ENCODE results near the gene EXOSC7. TPM values are rescaled to one million over a fixed set of nuclear protein-coding genes. Genes with fewer than 3 reads are reported as not detected.

EXOSC7 gene
- total and polyA plus RNA-seq, 2 donors (not counting 1 experiment from before 2014, with no cell fraction given): 25.5 to 40.0 TPM

GRCh38 chr3:45000823-45001222, 24.8 kb downstream of the EXOSC7 start:
- H4K20me1 ChIP-seq (ENCODE audit: control insufficient read depth, insufficient read depth, low read length, poor library complexity, severe bottlenecking): no peaks in the 10 kb centered on the region
- no peaks in the 10 kb centered on the region for H3K9me3 Mint-ChIP-seq (ENCODE audit: insufficient read depth)
- no peaks in the 10 kb centered on the region for H3K27me3 Mint-ChIP-seq
- H3K27ac Mint-ChIP-seq: no peak overlapping the region
- ChIA-PET POLR2A (no interaction called here), CTCF (no interaction called here)
- no peak overlapping the region for H3K27ac ChIP-seq (ENCODE audit: low read length in 2 of 2)
- no peak for ATAC-seq (ENCODE audit: low read depth)
- no peak overlapping the region for H3K4me3 Mint-ChIP-seq
- H2AFZ ChIP-seq (ENCODE audit: insufficient read depth, low read depth, low read length, poor library complexity, severe bottlenecking): no peak overlapping the region
- no peak overlapping the region for H3K9ac ChIP-seq (ENCODE audit: low read length)
- H3K79me2 ChIP-seq (ENCODE audit: control insufficient read depth, insufficient read depth, low read length): no peaks in the 10 kb centered on the region
- peaks cover 0 to 3% of the 10 kb centered on the region in 2 donors for H3K4me1 ChIP-seq (ENCODE audit: control insufficient read depth in 2 of 2, insufficient read depth in 2 of 2, low read length in 2 of 2)
- H3K4me1 Mint-ChIP-seq: no peaks in the 10 kb centered on the region
- intact Hi-C loops (cut with micrococcal nuclease): no loop called here
- peaks cover 11 to 63% of the 10 kb centered on the region in 2 experiments for H3K36me3 ChIP-seq (replicated peaks in 1 of 2; ENCODE audit: control extremely low read depth in 1 of 2, control insufficient read depth in 1 of 2, extremely low read depth in 1 of 2, insufficient read depth in 2 of 2, low read length in 1 of 2)
- TF ChIP-seq EZH2 (IDR thresholded peaks at IDR 0.05; ENCODE audit: borderline replicate concordance, insufficient read depth, low read depth, low read length, poor library complexity, severe bottlenecking) (no peak), CTCF (IDR thresholded peaks at IDR 0.05) (no peak)
- no peaks in the 10 kb centered on the region for H3K27me3 ChIP-seq (replicated peaks in 1 of 4; ENCODE audit: control extremely low read depth in 1 of 4, control insufficient read depth in 3 of 4, insufficient read depth in 4 of 4, low read length in 3 of 4)
- H3K4me3 ChIP-seq (ENCODE audit: control extremely low read depth in 1 of 5, extremely low read depth in 1 of 5, insufficient read depth in 1 of 5, low read depth in 2 of 5, low read length in 4 of 5): no peak overlapping the region
- no CpG with 5 or more reads among the region's 4 CpGs for WGBS (ENCODE audit: insufficient coverage)
- H3K4me2 ChIP-seq (replicated peaks; ENCODE audit: low read depth, low read length, poor library complexity, severe bottlenecking): no peak overlapping the region
- H3K9me3 ChIP-seq (ENCODE audit: control extremely low read depth in 1 of 3, control insufficient read depth in 2 of 3, insufficient read depth in 1 of 3, low read length in 2 of 3): no peaks in the 10 kb centered on the region
- no peak for DNase-seq

GRCh38 chr3:45001738-45002137, 25.7 kb downstream of the EXOSC7 start:
- peaks cover 11 to 62% of the 10 kb centered on the region in 2 experiments for H3K36me3 ChIP-seq (replicated peaks in 1 of 2; ENCODE audit: control extremely low read depth in 1 of 2, control insufficient read depth in 1 of 2, extremely low read depth in 1 of 2, insufficient read depth in 2 of 2, low read length in 1 of 2)
- CTCF ChIA-PET: interaction anchor here (0.6 to 0.7 kb wide), 2 partner anchors 9 to 1086 kb away, joined by 3 to 4 read pairs; no protein-coding TSS in a partner anchor

More at GRCh38 chr3:45001738-45002137, 25.7 kb downstream of the EXOSC7 start:
- H3K4me1 ChIP-seq (ENCODE audit: control insufficient read depth in 2 of 2, insufficient read depth in 2 of 2, low read length in 2 of 2): peaks cover 0 to 3% of the 10 kb centered on the region in 2 donors
- POLR2A ChIA-PET: no interaction called here
- no CpG with 5 or more reads among the region's 3 CpGs for WGBS (ENCODE audit: insufficient coverage)
- H3K4me2 ChIP-seq (replicated peaks; ENCODE audit: low read depth, low read length, poor library complexity, severe bottlenecking): no peak overlapping the region
- no peaks in the 10 kb centered on the region for H3K9me3 Mint-ChIP-seq (ENCODE audit: insufficient read depth)
- no peaks in the 10 kb centered on the region for H3K27me3 Mint-ChIP-seq
- H2AFZ ChIP-seq (ENCODE audit: insufficient read depth, low read depth, low read length, poor library complexity, severe bottlenecking): no peak overlapping the region
- no peak overlapping the region for H3K4me3 ChIP-seq (ENCODE audit: control extremely low read depth in 1 of 5, extremely low read depth in 1 of 5, insufficient read depth in 1 of 5, low read depth in 2 of 5, low read length in 4 of 5)
- no peak for ATAC-seq (ENCODE audit: low read depth)
- no peak overlapping the region for H3K4me3 Mint-ChIP-seq
- no peaks in the 10 kb centered on the region for H3K4me1 Mint-ChIP-seq
- H3K27ac ChIP-seq (ENCODE audit: low read length in 2 of 2): no peak overlapping the region
- H3K9me3 ChIP-seq (ENCODE audit: control extremely low read depth in 1 of 3, control insufficient read depth in 2 of 3, insufficient read depth in 1 of 3, low read length in 2 of 3): no peaks in the 10 kb centered on the region
- no peak overlapping the region for H3K27ac Mint-ChIP-seq
- no peak overlapping the region for H3K9ac ChIP-seq (ENCODE audit: low read length)
- H3K79me2 ChIP-seq (ENCODE audit: control insufficient read depth, insufficient read depth, low read length): no peaks in the 10 kb centered on the region
- no peak for DNase-seq
- no peaks in the 10 kb centered on the region for H3K27me3 ChIP-seq (replicated peaks in 1 of 4; ENCODE audit: control extremely low read depth in 1 of 4, control insufficient read depth in 3 of 4, insufficient read depth in 4 of 4, low read length in 3 of 4)
- H4K20me1 ChIP-seq (ENCODE audit: control insufficient read depth, insufficient read depth, low read length, poor library complexity, severe bottlenecking): no peaks in the 10 kb centered on the region
- intact Hi-C loops (cut with micrococcal nuclease): no loop called here
- no peak for TF ChIP-seq CTCF (IDR thresholded peaks at IDR 0.05)
- TF ChIP-seq EZH2 (IDR thresholded peaks at IDR 0.05; ENCODE audit: borderline replicate concordance, insufficient read depth, low read depth, low read length, poor library complexity, severe bottlenecking): no peak
